GM18907 (cell line): ENCODE data around the gene SH3BP5L.

Experiments
- ATAC-seq: cut with Tn5 transposase; IDR thresholded peaks from one replicate; pipeline ENCODE4 v1.9.1; 2021; ENCODE audit warnings: mild to moderate bottlenecking, moderate library complexity; ENCODE audit not compliant: unreplicated experiment

The SH3BP5L gene

DNA sequence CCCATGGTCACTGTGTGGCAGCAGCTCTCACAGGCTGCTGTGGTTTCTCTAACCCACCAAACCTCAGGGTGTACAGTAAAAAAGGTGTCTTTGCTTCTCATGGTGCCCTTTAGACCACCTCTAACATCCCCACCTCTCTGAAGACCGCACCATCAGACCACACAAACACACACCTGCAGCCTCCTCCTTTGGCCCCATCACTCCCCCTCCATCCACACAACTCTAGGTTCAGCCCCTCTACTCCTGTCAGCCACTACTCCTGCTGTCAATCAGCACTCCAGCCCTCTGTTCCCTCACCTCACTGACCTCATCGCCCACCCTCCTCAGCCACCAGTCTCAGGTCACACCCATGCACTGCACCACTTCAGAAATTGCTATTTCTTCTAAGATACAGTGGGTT, 25.7 kb upstream of the SH3BP5L start:
- no peak for ATAC-seq

DNA sequence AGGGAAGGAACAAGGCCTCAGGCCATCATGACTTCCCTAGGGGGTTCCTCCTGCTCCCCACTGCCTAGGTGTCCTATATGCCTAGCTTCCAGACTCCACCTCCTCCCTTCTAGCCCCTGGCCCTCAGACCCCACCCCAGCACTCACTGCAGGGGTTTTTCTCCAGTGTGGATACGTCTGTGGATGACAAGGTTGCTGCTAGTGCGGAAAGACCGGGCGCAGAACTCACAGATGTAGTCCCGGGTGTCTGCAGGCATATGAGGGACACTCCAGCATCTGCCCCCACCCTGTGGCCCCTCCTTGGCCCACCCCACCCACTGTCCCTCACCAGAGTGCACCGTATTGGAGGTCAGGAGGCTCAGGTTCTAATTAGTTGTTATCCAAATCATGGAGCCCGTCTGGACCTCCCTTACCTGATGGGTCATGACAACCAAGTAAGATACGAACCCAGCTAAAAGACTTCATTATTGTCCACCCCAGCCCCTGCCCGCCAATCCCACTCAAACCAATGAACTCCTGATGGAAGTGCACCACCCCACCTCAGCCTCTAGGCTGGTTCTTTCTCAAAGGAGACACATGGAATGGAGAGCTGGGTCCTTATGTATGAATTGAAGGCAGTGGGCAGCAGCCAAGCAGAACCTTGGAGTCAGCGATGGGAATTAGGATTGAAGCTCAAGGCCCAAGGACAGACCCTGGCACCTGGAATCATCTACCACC, 25.0 kb upstream of the SH3BP5L start:
- no peak for ATAC-seq

- ATAC-seq: no peak
Observed at GRCh38 chr1:248850124-248850523, 24.4 kb upstream of the SH3BP5L start.

DNA sequence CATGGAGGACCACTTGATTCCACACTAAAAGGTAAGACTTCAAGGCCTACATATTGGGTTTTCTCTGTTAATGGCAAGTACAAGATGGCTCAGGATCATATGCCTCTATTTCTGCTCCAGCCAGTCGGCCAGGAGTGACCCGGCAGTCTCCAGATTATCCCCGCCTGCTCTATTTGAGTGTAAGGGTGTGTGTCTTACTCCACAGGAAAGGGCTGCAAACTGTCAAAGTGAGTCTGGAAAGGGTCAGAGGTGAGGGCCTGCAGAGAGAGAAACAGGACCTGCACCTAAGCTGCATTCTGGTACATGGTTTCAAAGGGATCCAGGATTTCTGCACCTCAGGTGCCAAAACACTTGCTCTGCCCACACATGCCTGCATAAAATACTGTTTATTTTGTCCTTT, 23.9 kb upstream of the SH3BP5L start:
- no peak for ATAC-seq

DNA sequence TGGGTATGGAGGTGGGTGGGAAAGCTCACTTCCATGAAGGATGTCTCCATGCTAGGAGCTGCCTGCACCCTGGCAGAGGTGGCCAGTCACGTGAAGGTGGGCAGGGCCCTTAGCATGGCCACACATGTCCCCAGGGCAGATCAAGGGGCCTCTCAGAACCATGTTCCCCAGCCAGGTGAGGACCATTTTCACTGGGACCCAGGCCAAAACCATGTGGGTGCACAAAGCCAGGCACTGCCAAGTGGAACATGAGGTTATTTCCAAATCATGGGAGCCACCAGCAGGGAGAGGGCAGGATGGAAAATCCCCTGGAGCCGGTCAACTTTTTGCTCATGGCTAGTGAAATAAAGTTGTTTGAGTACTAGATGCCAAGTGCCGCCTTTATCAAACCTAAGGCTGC, 23.4 kb upstream of the SH3BP5L start:
- no peak for ATAC-seq

DNA sequence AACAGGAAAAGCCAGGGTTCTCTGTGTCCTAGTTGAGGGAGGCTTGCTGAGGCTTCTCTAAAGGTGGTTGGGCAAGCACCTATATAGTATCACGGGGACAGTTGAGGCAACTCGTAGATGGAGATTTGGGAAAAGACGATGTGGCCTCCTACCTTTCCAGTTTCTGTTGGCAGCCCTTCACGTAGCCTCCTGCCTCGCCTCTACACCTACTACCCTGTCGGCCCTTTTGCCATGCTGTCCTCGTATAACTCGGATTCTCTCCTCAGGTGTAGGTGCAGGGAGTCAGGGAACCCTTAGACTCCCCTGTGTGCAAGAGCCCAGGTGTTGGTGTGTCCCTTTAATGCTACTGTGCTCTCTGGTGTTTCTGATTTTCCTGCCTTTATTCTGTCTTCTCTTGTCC, 22.9 kb upstream of the SH3BP5L start:
- no peak for ATAC-seq

DNA sequence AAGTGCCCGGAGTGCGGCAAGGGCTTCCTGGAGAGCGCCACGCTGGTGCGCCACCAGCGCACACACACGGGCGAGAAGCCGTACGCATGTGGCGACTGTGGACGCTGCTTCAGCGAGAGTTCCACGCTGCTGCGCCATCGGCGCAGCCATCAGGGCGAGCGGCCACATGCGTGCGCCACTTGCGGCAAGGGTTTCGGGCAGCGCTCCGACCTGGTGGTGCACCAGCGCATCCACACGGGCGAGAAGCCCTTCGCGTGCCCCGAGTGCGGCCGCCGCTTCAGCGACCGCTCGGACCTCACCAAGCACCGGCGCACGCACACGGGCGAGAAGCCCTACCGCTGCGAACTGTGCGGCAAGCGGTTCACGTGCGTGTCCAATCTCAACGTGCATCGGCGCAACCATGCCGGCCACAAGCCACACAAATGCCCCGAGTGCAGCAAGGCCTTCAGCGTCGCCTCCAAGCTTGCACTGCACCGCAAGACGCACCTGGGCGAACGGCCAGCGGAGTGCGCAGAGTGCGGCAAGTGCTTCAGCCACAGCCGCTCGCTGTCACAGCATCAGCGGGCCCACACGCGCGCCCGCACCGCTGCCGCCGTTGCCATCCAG, 22.3 kb upstream of the SH3BP5L start:
- no peak for ATAC-seq

- ATAC-seq: no peak
Observed at GRCh38 chr1:248847181-248847955, 21.7 kb upstream of the SH3BP5L start.

DNA sequence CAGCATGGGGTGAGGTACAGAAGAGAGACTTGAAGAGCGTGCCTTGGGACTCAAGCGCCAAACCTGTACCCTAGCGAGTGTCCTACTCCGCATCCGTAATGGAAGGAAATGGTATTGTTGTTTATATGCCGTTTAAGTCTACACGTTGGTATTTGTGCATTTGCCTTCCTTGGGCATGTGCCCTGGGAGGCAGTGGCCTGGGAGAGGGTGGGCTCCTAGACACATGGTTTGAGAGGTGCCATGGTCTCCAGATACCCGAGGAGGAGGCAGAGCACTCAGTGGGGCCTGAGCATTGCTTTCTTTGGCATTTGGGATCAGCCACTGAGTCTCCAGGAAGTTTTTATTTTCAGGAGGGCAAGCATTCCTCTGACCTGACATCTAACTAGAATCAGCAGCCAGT, 18.8 kb upstream of the SH3BP5L start:
- no peak for ATAC-seq

DNA sequence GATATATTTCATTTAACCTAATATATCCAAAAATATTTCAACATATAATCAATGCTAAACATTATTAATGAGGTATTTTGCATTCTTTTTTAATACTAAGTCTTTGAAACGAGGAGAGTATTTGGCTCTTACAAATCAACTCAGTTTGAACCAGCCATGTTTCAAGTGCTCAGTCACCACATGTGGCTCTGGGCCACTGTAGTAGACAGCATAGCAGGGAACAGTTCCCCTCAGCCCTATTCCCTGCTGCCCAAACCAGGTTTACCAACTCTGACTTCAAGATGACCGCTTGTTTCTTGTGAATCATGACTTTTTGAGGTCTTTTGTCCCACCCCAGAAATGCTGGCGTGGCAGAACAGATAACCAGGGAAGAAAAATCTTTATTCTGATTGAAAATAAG, 18.0 kb upstream of the SH3BP5L start:
- no peak for ATAC-seq

DNA sequence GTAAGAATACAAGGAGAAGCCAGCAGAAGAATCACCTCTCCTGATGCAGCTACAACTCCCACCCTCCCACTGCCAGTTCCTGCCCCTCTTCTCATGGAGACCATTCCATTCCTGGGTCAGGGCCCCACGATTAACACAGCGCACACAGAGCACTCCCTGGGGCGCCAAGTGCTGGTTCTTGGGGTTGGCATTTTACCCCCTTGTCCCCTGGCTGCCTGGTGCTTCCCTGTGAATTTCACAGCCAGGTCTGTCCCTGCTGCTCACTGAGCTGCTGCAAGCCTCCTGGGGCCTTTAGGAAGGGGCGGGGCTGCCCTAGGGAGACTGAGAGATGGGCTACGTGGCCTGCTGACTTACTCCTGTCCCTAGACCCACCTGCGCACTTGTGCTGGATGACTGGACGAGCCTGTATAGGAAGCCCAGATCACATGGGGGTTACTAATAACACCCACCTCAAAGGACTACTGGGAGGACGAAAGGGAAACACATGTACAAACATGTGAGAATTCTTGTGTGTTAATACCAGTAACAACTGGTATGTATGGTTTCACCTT, 17.1 kb upstream of the SH3BP5L start:
- ATAC-seq: no peak

DNA sequence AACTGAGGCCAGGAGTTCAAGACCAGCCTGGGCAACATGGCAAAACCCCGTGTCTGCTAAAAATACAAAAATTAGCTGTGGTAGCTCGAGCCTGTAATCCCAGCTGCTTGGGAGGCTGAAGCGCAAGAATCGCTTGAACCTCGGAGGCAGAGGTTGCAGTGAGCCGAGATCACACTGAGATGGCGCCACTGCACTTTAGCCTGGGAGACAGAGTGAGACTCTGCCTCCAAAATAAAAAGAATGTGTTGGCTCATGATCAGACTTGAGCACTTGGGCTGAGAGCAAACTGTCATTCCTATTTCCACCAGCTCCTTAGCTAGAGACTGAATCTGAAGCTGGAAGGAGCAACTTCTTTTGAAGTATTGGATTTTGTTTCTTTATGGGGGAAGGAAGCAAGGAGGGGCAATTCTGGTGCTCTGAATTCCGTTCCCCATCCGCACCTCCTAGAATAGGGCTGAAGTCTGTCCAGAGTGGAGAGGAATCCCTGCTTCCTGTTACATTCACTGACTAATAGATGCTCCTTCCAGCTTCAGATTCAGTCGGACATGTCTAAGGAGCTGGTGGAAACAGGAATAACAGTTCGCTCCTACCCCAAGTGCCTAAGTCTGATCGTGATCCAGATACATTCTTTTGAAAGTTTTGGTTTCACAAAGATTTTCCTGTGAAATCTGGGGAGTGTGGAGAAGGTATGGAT, 16.1 kb upstream of the SH3BP5L start:
- ATAC-seq: no peak

- ATAC-seq: no peak
Observed at GRCh38 chr1:248840946-248841345, 15.2 kb upstream of the SH3BP5L start.

- ATAC-seq: no peak
Observed at GRCh38 chr1:248839168-248839555, 13.4 kb upstream of the SH3BP5L start.

- peak; percentile 76 for ATAC-seq
Observed at GRCh38 chr1:248838357-248839167, 12.8 kb upstream of the SH3BP5L start.

- ATAC-seq: peak; percentile 88
Observed at GRCh38 chr1:248837781-248838356, 12.2 kb upstream of the SH3BP5L start, which contains the start of gene ZNF672. Gene ZNF672, plus strand, starts transcription at chr1:248838224. Its CDS starts 9,051 bp downstream, at chr1:248847275.

- ATAC-seq: no peak
Observed at GRCh38 chr1:248837045-248837780, 11.5 kb upstream of the SH3BP5L start.

DNA sequence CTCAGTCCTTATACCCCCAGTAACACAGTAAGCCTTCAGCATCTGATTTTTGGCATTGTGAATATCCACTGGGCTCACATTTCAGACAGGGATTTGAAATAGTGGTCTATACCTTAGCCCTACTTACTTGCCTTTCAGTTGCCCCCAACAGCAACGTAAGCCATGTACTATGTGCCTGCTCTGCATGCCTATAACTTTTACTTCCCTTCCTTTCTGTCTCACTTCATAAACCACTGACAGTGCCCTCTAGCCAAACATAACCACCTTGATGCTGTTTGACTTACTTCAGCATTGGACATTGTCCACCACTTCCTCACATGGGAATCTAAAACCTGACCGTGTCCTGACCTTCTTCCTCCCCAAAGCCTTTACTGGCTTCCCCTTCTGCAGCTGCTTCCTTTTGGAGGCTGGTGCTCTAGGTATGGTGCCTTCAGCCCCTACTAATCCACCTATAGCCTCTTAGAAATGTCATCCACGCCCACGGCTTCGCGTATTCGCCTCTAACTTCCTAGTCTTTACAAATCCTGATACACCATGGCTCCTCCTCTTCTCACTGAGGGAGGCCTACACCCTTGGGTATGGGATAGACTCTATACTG, 8.7 kb upstream of the SH3BP5L start:
- ATAC-seq: no peak

DNA sequence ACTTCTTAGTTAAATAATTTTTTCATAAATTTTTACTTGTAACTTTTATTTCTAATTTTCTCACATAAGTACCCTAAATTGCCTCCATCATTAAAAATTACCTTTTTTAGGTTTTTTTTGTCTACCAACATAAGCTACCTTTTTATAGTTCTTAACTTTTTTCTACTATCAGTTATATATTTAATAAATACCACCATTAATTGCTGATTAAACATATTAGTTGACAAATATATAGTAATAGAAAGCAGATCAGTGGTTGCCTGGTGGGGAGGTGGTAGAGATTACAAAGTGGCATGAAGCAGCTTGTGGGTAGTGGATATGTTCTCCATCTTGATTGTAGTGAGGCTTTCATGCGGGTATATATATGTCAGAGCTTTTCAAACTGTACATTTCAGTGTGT, 6.1 kb upstream of the SH3BP5L start:
- no peak for ATAC-seq
